Esophagus muscularis mucosa (tissue), 4 donors: ENCODE measurements around the gene RAB14. TPM values are rescaled to one million over a fixed set of nuclear protein-coding genes. Genes with fewer than 3 reads are reported as not detected.

ENCODE experiments used
- DNase-seq: peaks from one replicate; pipeline ENCODE4 v3.0.0-alpha.2; 2017; ENCODE audit errors: extremely low spot score
- H3K27ac ChIP-seq, 4 donors: fragments of 200-600 bp; sonication (generic); replicated peaks in 1 of 4; 1 replicate in 3 of 4; 2 replicates in 1 of 4; pipeline ENCODE4 v1.5.1; 2016 to 2019; ENCODE audit warnings: mild to moderate bottlenecking in 1 of 4
- H3K27me3 ChIP-seq, 4 donors: fragments of 200-600 bp; sonication (generic); one replicate each; pipeline versions ENCODE4 v1.5.1 to v1.6.0; 2016 to 2019
- H3K36me3 ChIP-seq, 4 donors: fragments of 200-600 bp; sonication (generic); one replicate each; pipeline ENCODE4 v1.5.1; 2016 to 2019
- H3K4me1 ChIP-seq, 4 donors: fragments of 200-600 bp; sonication (generic); one replicate each; pipeline ENCODE4 v1.5.1; 2016 to 2019
- H3K4me3 ChIP-seq, 4 donors: fragments of 200-600 bp; sonication (generic); 1 replicate in 2 of 4; 2 replicates in 2 of 4; pipeline ENCODE4 v1.5.1; 2016 to 2019; ENCODE audit warnings: mild to moderate bottlenecking in 4 of 4, moderate library complexity in 1 of 4
- H3K9me3 ChIP-seq, 4 donors: fragments of 200-600 bp; sonication (generic); 1 replicate in 3 of 4; 2 replicates in 1 of 4; pipeline ENCODE4 v1.5.1; 2016 to 2019
- EP300 ChIP-seq: sonication (generic); formaldehyde crosslinking; IDR thresholded peaks from one replicate; pipeline ENCODE4 v1.6.1; 2017; ENCODE audit warnings: antibody characterized with exemption
- POLR2A ChIP-seq: fragments of 450-650 bp; IDR thresholded peaks from one replicate; pipeline ENCODE4 v1.6.1; 2017; ENCODE audit warnings: antibody characterized with exemption, moderate library complexity, mild to moderate bottlenecking, low read depth
- POLR2AphosphoS5 ChIP-seq, 2 donors: sonication (generic); formaldehyde crosslinking; IDR thresholded peaks; one replicate each; pipeline ENCODE4 v1.6.1; 2017; ENCODE audit warnings: antibody characterized with exemption in 2 of 2
- WGBS: methylation state at CpG from one replicate; pipeline ENCODE4 v1.1.5; 2018; 5-methylcytosine and 5-hydroxymethylcytosine counted together
- intact Hi-C: fragments of 100-400 bp; cut with DNase I; formaldehyde crosslinking; loops from one replicate; pipeline ENCODE4 v1.15.1; 2023
- total RNA-seq, 4 donors: library from RNA; depleted of rRNA; stranded (reverse); fragments of >200 nt; gene quantifications; one replicate each; pipeline versions ENCODE4 v1.1.0 to v1.2.1, GENCODE V29; 2016
- TF ChIP-seq, protein P1 (sequence below), 3 experiments: fragments of 200-600 bp in 2 of 3; fragments of 450-650 bp in 1 of 3; sonication (generic) in 2 of 3; IDR thresholded peaks; one replicate each; pipeline ENCODE4 v1.5.1; 2017 to 2019; ENCODE audit warnings: antibody characterized with exemption in 3 of 3, mild to moderate bottlenecking in 2 of 3, moderate library complexity in 1 of 3

The RAB14 gene
- total RNA-seq, 4 donors from 2014 or later: 28.5 to 30.7 (median 29.5) TPM

DNA sequence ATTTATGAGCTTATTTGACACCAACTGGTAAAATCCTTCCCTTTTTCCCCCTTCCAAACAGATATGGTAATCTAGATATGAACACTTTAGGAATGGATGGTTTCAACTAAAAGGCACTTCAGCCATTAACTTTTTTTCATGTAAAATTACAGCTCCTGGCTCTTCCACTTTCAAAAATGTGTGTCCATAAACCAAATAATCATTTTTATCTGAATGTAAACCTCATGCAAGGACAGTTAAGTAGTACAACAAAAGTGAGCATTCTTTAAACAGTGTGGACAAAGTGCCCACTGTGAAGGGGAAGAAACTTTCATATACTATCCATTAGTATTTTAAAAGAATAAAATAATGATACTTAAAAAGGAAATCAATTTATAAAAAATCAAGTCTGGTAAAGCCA, 17.2 kb downstream of the RAB14 start:
- H3K4me1 ChIP-seq: peaks cover 27 to 84% (median 68%) of the 10 kb centered on the region in 4 donors
- no peaks in the 10 kb centered on the region for H3K9me3 ChIP-seq
- H3K27ac ChIP-seq: no peak overlapping the region
- H3K4me3 ChIP-seq: no peak overlapping the region
- no peak for DNase-seq
- intact Hi-C loops: no loop called here
- H3K36me3 ChIP-seq: peaks cover 0 to 38% (median 20%) of the 10 kb centered on the region in 4 donors
- no peaks in the 10 kb centered on the region for H3K27me3 ChIP-seq
- no peak for TF ChIP-seq POLR2AphosphoS5 (IDR thresholded peaks at IDR 0.05)
- TF ChIP-seq, protein P1, sequence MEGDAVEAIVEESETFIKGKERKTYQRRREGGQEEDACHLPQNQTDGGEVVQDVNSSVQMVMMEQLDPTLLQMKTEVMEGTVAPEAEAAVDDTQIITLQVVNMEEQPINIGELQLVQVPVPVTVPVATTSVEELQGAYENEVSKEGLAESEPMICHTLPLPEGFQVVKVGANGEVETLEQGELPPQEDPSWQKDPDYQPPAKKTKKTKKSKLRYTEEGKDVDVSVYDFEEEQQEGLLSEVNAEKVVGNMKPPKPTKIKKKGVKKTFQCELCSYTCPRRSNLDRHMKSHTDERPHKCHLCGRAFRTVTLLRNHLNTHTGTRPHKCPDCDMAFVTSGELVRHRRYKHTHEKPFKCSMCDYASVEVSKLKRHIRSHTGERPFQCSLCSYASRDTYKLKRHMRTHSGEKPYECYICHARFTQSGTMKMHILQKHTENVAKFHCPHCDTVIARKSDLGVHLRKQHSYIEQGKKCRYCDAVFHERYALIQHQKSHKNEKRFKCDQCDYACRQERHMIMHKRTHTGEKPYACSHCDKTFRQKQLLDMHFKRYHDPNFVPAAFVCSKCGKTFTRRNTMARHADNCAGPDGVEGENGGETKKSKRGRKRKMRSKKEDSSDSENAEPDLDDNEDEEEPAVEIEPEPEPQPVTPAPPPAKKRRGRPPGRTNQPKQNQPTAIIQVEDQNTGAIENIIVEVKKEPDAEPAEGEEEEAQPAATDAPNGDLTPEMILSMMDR (IDR thresholded peaks at IDR 0.05): no peak
- no peak for TF ChIP-seq EP300
- no peak for TF ChIP-seq POLR2A

DNA sequence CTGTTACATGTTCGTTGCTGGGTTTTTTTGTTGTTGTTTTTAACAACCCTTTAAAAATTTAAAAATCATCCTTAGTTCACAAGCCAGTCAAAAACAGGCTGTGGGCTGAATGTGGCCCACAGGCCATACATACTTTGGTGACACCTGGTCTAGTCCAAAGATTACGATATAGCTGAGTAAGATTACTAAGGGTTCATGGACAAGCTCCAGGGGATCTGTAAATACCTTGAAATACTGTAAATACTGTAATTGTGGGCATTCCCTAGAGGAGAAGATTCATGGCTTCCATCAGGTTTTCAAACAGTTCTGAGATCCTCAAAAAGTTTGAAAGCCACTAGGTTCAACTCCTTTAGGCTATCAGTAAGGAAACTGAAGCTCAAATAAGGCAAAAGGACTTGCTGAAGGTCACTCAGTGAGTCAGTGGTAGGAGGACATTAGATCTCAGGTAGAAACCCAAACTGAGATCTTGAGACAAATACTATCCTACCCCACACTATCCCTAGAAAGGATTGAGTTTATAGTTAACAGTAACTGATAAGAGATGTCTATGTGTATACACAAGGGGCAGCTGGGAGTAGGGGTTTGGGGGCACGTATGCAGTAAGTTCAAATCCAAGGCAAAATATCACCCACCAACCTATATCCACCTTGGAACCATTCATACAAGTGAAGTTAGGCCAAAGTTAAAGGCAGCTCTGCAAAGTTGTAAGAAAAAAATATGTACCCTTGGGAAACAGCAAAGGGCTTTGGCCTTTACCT, 17.8 kb downstream of the RAB14 start:
- Histone ChIP-seq H3K27ac (no peak overlapping the region), H3K27me3 (no peaks in the 10 kb centered on the region), H3K9me3 (no peaks in the 10 kb centered on the region), H3K4me3 (no peak overlapping the region), H3K36me3 (peaks cover 0 to 45% (median 22%) of the 10 kb centered on the region in 4 donors), H3K4me1 (peaks cover 27 to 78% (median 67%) of the 10 kb centered on the region in 4 donors)
- 89% methylated on average over 3 of the region's 3 CpGs for WGBS
- intact Hi-C loops: no loop called here
- no peak for DNase-seq
- TF ChIP-seq POLR2AphosphoS5 (IDR thresholded peaks at IDR 0.05) (no peak), EP300 (no peak), POLR2A (no peak)
- TF ChIP-seq, protein P1 (IDR thresholded peaks at IDR 0.05): no peak

DNA sequence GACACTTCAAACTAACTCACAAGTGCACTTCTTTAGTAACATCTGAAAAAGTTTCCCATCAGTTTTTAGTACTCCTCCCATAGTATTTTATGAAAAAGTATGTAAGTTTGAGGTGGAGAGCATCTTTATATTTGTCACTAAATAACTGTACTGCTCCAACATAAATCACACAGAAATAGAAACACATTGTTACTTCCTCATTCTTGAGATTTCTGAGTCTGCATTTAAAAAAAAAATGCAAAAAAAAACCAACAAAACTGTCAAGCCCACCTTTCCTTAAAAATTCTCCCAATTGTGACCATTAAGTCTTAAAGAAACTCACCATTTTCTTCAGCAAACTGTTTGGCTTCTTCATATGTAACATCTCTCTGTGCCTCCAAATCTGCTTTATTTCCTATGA, 18.7 kb downstream of the RAB14 start:
- H3K27ac ChIP-seq: no peak overlapping the region
- DNase-seq: no peak
- TF ChIP-seq POLR2A: no peak
- no peak for TF ChIP-seq EP300
- TF ChIP-seq POLR2AphosphoS5 (IDR thresholded peaks at IDR 0.05): no peak
- TF ChIP-seq, protein P1 (IDR thresholded peaks at IDR 0.05): no peak
- H3K4me1 ChIP-seq: peaks cover 26 to 72% (median 65%) of the 10 kb centered on the region in 4 donors
- intact Hi-C loops: no loop called here
- H3K4me3 ChIP-seq: no peak overlapping the region
- H3K9me3 ChIP-seq: no peaks in the 10 kb centered on the region
- H3K36me3 ChIP-seq: peaks cover 0 to 52% (median 29%) of the 10 kb centered on the region in 4 donors
- no peaks in the 10 kb centered on the region for H3K27me3 ChIP-seq

DNA sequence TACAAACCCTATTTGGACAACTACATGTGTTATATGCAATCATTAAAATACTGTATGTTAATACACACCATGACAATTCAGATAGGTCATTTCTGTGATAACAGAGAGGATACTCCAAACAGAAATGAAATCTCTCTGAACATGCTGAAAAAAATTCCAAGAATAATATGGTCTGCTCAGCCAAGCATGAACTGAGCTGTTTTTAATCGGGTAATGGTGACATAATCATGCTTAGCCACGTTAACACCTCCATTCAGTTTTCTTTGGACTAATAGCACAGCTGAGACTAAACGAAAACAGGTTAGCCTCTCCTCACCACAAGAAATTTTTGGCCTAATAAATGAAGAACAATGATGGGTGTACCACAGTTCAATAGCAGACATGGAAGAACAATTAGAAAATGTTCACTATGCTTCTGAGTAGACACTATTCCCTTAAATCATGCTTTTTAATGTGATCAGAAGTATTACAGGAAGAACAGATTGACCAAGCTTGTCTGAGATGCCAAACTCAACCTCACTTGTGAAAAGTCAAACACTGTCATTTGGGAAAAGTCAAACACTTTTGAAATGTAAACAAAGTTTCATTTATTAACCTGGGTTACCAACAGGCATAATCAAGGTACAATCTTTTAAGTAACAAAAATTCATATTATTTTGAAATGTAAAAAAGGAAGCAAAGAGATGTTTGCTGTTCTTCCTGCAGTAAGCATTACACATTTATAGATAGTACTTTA, 19.4 kb downstream of the RAB14 start:
- H3K27ac ChIP-seq: no peak overlapping the region
- DNase-seq: no peak
- no peaks in the 10 kb centered on the region for H3K9me3 ChIP-seq
- H3K27me3 ChIP-seq: no peaks in the 10 kb centered on the region
- TF ChIP-seq POLR2AphosphoS5 (IDR thresholded peaks at IDR 0.05) (no peak), POLR2A (no peak), EP300 (no peak)
- TF ChIP-seq, protein P1 (IDR thresholded peaks at IDR 0.05): no peak
- 77% methylated on average over 3 of the region's 3 CpGs for WGBS
- intact Hi-C loops: no loop called here
- H3K4me1 ChIP-seq: peaks cover 19 to 64% (median 58%) of the 10 kb centered on the region in 4 donors
- H3K4me3 ChIP-seq: no peak overlapping the region
- H3K36me3 ChIP-seq: peaks cover 0 to 55% (median 29%) of the 10 kb centered on the region in 4 donors
